ENCODE measurements around the gene MMP15. TPM values are rescaled to one million over a fixed set of nuclear protein-coding genes. Genes with fewer than 3 reads are reported as not detected.

The MMP15 gene
- 44.8 to 55.4 TPM (median 47.4 TPM) in 5 replicates for total RNA-seq (2022; extraction: Qiagen RNA extraction)

DNA sequence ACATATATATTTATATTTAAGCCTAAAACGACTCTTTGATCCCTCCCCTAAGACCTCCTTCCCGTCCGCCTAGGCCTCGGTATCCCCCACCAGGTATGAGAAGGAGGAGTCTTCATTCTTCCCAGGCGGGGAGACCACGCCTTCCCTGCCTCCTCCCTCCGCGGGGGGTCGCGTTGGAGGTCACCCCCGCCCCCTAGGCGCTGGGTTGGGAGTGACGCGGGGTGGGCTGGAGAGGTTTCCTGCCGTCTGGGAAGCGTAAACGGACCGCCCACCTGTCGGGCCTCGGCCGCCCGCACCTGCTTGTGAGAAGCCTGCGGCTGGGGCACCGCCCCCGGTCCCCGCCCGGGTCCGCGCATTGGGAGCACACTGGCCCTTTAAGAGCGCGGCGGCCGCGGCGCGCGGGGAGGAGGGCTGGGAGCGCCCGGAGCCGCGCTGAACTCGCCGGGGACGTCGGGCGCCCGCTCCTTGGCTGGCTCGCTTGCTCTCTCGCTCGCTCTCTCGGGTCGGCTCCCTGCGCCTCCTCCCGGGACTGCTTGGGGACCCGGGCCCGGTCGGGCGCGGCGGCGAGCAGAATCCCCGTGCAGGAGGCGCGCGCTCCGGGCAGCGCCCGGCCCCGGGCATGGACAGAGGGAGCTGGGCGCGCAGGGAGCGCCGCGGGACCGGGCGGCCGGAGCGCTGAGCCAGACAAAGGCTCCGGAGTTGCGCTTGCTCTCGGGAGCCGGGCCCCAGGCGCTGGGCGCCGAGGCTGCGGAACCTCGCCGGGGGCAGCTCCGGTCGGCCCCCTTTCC lies at the start of gene MMP15:
Gene MMP15, plus strand, starts transcription at position 404 of the 788 bp plus-strand sequence. CDS start 597 bp downstream, outside the sequence.

DNA sequence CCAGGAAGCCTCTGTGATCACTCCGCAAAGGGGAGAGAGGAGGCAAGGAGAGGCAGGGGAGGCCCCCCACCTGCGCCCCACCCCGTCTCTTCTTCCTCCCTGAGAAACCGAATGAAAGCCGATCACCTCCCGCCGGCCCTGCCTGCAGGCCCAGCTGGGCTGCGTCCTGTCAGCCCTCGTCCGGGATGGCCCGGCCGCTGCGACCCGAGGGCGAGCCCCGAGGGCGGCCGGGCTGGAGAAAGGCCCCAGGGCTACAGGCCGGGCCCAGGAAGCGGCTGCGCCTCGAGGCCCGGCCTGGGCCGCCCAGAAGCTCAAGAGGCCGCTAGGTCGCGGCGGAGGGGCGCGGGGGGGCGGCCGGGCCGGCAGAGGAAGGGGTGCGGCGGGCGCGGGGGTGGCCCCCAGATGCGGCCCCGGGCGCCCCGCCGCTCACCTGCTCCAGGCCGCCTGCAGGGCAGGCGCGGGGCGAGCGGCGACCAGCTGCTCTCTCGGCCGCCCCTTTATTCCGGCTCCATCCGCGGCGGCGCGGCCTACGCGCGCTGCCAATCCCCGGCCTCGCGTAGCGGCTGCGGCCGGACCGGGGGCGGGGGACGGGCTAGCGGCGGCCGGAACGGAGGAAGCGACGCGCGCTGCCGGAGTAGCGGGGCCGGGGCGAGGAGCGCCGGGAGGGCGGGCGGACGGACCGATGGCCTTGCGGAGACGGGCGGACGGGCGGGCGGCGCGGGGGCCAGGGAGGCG lies 25.4 kb upstream of the MMP15 start, which contains the start of gene ZNF319:
Gene ZNF319, minus strand, starts transcription at position 702 of the 735 bp plus-strand sequence. CDS start 2,407 bp downstream, outside the sequence.

GRCh38 chr16:58000706-58001676 lies 24.6 kb upstream of the MMP15 start, which contains the start of gene USB1:
TSS of gene USB1 (plus strand) at chr16:58001407. CDS start at chr16:58001484, 77 bp downstream.

Other genes starting within 250 kb of the MMP15 start
- 115 to 142 TPM (median 135 TPM) in 5 replicates for gene KIFC3, start 223.3 kb upstream of the MMP15 start, total RNA-seq (2022; extraction: Qiagen RNA extraction)
- 0.06 to 0.18 TPM (median 0.09 TPM) in 5 replicates for gene CNGB1, start 54.6 kb upstream of the MMP15 start, total RNA-seq (2022; extraction: Qiagen RNA extraction)
- gene ZNF319, start 25.1 kb upstream of the MMP15 start, total RNA-seq (2022; extraction: Qiagen RNA extraction) = 12.7 to 14.9 TPM (median 13.1 TPM) in 5 replicates
- 75.6 to 90.3 TPM (median 82.8 TPM) in 5 replicates for gene USB1, start 24.3 kb upstream of the MMP15 start, total RNA-seq (2022; extraction: Qiagen RNA extraction)
- gene CFAP20, start 103.6 kb downstream of the MMP15 start, total RNA-seq (2022; extraction: Qiagen RNA extraction) = 48.7 to 54.7 TPM (median 51.4 TPM) in 5 replicates
- 50.9 to 72.4 TPM (median 53.5 TPM) in 5 replicates for gene CSNK2A2, start 172.4 kb downstream of the MMP15 start, total RNA-seq (2022; extraction: Qiagen RNA extraction)

Measured in A549 treated with Hydrocortisone at 1 μM for 4 hours (cell line).